ENCODE data around the gene GHITM. TPM values are rescaled to one million over a fixed set of nuclear protein-coding genes. Genes with fewer than 3 reads are reported as not detected.

Gene GHITM
- polyA plus RNA-seq, 6 donors from 2014 or later, result 241 to 563 (median 272) TPM

DNA sequence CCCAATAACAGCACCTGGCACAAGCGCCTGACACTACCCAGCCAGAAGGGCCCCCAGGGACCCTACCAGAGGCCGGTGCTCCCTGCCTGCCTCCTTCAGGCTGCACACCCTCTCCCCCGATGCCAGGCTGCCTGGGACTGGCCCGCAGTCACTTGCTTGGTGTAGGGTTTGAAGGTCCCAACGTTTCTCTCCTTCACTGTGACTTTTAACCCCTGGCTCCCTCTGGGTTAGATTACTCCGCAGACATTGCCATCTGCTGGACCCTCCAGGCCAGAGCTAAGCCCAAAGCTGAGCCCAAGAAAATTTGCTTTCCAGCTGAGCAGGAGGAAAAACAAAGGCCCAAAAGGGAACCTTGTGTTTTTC lies 61.9 kb downstream of the GHITM start:
- no peaks in the 10 kb centered on the region for H3K4me1 Mint-ChIP-seq
- DNase-seq (no peak), ATAC-seq (ENCODE audit: low read depth in 2 of 2) (peak in 1 of 2 donors; percentile 23)
- H3K4me3 Mint-ChIP-seq, result no peak overlapping the region
- H3K27me3 Mint-ChIP-seq, result peaks cover 30 to 44% (median 30%) of the 10 kb centered on the region in 3 donors
- no peaks in the 10 kb centered on the region for H3K9me3 Mint-ChIP-seq
- no peak overlapping the region for H3K27ac Mint-ChIP-seq
- H3K36me3 Mint-ChIP-seq, result no peaks in the 10 kb centered on the region

- DNase-seq (no peak), ATAC-seq (ENCODE audit: low read depth in 2 of 2) (no peak)
- peaks cover 27 to 41% (median 30%) of the 10 kb centered on the region in 3 donors for H3K27me3 Mint-ChIP-seq
- no peak overlapping the region for H3K4me3 Mint-ChIP-seq
- no peaks in the 10 kb centered on the region for H3K36me3 Mint-ChIP-seq
- H3K27ac Mint-ChIP-seq, result no peak overlapping the region
- H3K4me1 Mint-ChIP-seq, result no peaks in the 10 kb centered on the region
- no peaks in the 10 kb centered on the region for H3K9me3 Mint-ChIP-seq
Measured at GRCh38 chr10:84201682-84202081, 62.4 kb downstream of the GHITM start.

- Mint-ChIP-seq H3K4me3 (no peak overlapping the region), H3K9me3 (peaks cover 0 to 1% (median 0%) of the 10 kb centered on the region in 7 donors), H3K27ac (peak overlapping the region in 1 of 6 donors; percentile 15), H3K36me3 (no peaks in the 10 kb centered on the region), H3K4me1 (no peaks in the 10 kb centered on the region), H3K27me3 (peaks cover 27 to 41% (median 30%) of the 10 kb centered on the region in 3 donors)
- ATAC-seq (ENCODE audit: low read depth in 2 of 2), result no peak
- DNase-seq, result no peak
Measured at GRCh38 chr10:84202349-84202748, 63.0 kb downstream of the GHITM start.

Other genes starting within 250 kb of the GHITM start
- not detected for gene GPR15LG, start 34.3 kb downstream of the GHITM start, polyA plus RNA-seq (ENCODE audit: low read depth in 6 of 6)
- gene CDHR1, start 55.0 kb downstream of the GHITM start, polyA plus RNA-seq (ENCODE audit: low read depth in 6 of 6), result under 1 TPM in 1 of 6 donors, not detected in 5; 0.08 TPM
- gene LRIT2, start 86.0 kb downstream of the GHITM start, polyA plus RNA-seq (ENCODE audit: low read depth in 6 of 6), result not detected
- gene LRIT1, start 102.0 kb downstream of the GHITM start, polyA plus RNA-seq (ENCODE audit: low read depth in 6 of 6), result not detected
- not detected for gene RGR, start 105.5 kb downstream of the GHITM start, polyA plus RNA-seq (ENCODE audit: low read depth in 6 of 6)
- gene CCSER2, start 189.1 kb downstream of the GHITM start, polyA plus RNA-seq (ENCODE audit: low read depth in 6 of 6), result 10 to 100 TPM; 19.4 to 45.1 (median 33.6) TPM

All from naive B cell (primary cell).